ENCODE data around the gene MED8. TPM values are rescaled to one million over a fixed set of nuclear protein-coding genes. Genes with fewer than 3 reads are reported as not detected.
"Not testable (repeated sequence)": the region's sequence is repeated elsewhere in the genome, so short reads cannot be mapped to it uniquely, and the experiment has no call there.

Gene MED8
- total RNA-seq, 1 experiment from 2014 or later, result 42.5 TPM

- no peak overlapping the region for H3K9ac ChIP-seq (ENCODE audit: low read length)
- H4K20me1 ChIP-seq (ENCODE audit: insufficient read depth, low read depth, low read length), result no peaks in the 10 kb centered on the region
- H3K9me2 ChIP-seq (replicated peaks; ENCODE audit: insufficient read depth, low read length), result no peaks in the 10 kb centered on the region
- H3K4me1 ChIP-seq (ENCODE audit: low read length), result no peaks in the 10 kb centered on the region
- H3K4me2 ChIP-seq (ENCODE audit: low read depth, low read length, poor library complexity, severe bottlenecking), result no peak overlapping the region
- no peak overlapping the region for H2AFZ ChIP-seq (ENCODE audit: low read length)
- no peak overlapping the region for H3K27ac ChIP-seq (ENCODE audit: low read length)
- H3K9me3 ChIP-seq (ENCODE audit: low read length), result no peaks in the 10 kb centered on the region
- no peaks in the 10 kb centered on the region for H3K27me3 ChIP-seq (ENCODE audit: low read length)
- H3K4me3 ChIP-seq (ENCODE audit: low read length), result no peak overlapping the region
- H3K79me2 ChIP-seq (ENCODE audit: low read length), result no peaks in the 10 kb centered on the region
- peaks cover 8% of the 10 kb centered on the region; the same call in 1 of the 2 replicates for H3K36me3 ChIP-seq (ENCODE audit: insufficient read depth, low read length)
- DNase-seq, result no peak
These were observed 30.2 kb upstream of the MED8 start for GRCh38 chr1:43419627-43420425.

GRCh38 chr1:43418858-43419257 lies 29.3 kb upstream of the MED8 start:
- H3K9ac ChIP-seq (ENCODE audit: low read length), result no peak overlapping the region
- no peaks in the 10 kb centered on the region for H3K9me3 ChIP-seq (ENCODE audit: low read length)
- H3K9me2 ChIP-seq (replicated peaks; ENCODE audit: insufficient read depth, low read length), result no peaks in the 10 kb centered on the region
- no peak for DNase-seq
- no peak overlapping the region for H3K4me2 ChIP-seq (ENCODE audit: low read depth, low read length, poor library complexity, severe bottlenecking)
- H3K36me3 ChIP-seq (ENCODE audit: insufficient read depth, low read length), result peaks cover 8% of the 10 kb centered on the region; the same call in 1 of the 2 replicates
- H3K4me3 ChIP-seq (ENCODE audit: low read length), result no peak overlapping the region
- no peaks in the 10 kb centered on the region for H3K4me1 ChIP-seq (ENCODE audit: low read length)
- H4K20me1 ChIP-seq (ENCODE audit: insufficient read depth, low read depth, low read length), result no peaks in the 10 kb centered on the region
- H3K27ac ChIP-seq (ENCODE audit: low read length), result no peak overlapping the region
- no peak overlapping the region for H2AFZ ChIP-seq (ENCODE audit: low read length)
- H3K27me3 ChIP-seq (ENCODE audit: low read length), result no peaks in the 10 kb centered on the region
- no peaks in the 10 kb centered on the region for H3K79me2 ChIP-seq (ENCODE audit: low read length)

DNA sequence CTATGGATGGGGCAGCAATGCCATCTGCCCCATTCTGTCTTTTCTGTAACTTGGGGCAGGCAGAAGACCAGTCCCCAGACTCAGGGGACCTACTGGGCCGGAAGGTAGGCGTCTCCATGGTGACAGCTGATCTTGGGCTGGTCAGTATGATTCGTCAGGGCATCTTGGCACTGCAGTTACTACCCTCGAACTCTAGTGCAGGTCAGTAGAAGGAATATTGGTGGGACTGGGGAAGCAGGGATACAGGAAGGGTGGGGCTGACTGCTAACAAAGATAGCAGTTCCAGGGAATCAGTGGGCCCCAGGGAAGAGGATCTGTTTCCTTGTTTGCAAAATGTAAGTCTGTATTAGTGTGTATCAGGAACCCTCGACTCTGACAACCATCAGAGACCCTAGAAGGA lies 26.3 kb upstream of the MED8 start:
- no peaks in the 10 kb centered on the region for H3K9me2 ChIP-seq (replicated peaks; ENCODE audit: insufficient read depth, low read length)
- H4K20me1 ChIP-seq (ENCODE audit: insufficient read depth, low read depth, low read length), result no peaks in the 10 kb centered on the region
- H3K9ac ChIP-seq (ENCODE audit: low read length), result no peak overlapping the region
- no peak overlapping the region for H3K27ac ChIP-seq (ENCODE audit: low read length)
- no peaks in the 10 kb centered on the region for H3K79me2 ChIP-seq (ENCODE audit: low read length)
- no peaks in the 10 kb centered on the region for H3K4me1 ChIP-seq (ENCODE audit: low read length)
- no peaks in the 10 kb centered on the region for H3K27me3 ChIP-seq (ENCODE audit: low read length)
- no peak overlapping the region for H3K4me2 ChIP-seq (ENCODE audit: low read depth, low read length, poor library complexity, severe bottlenecking)
- H3K4me3 ChIP-seq (ENCODE audit: low read length), result no peak overlapping the region
- no peak for DNase-seq
- peaks cover 4% of the 10 kb centered on the region; the same call in 1 of the 2 replicates for H3K36me3 ChIP-seq (ENCODE audit: insufficient read depth, low read length)
- H3K9me3 ChIP-seq (ENCODE audit: low read length), result no peaks in the 10 kb centered on the region
- no peak overlapping the region for H2AFZ ChIP-seq (ENCODE audit: low read length)

DNA sequence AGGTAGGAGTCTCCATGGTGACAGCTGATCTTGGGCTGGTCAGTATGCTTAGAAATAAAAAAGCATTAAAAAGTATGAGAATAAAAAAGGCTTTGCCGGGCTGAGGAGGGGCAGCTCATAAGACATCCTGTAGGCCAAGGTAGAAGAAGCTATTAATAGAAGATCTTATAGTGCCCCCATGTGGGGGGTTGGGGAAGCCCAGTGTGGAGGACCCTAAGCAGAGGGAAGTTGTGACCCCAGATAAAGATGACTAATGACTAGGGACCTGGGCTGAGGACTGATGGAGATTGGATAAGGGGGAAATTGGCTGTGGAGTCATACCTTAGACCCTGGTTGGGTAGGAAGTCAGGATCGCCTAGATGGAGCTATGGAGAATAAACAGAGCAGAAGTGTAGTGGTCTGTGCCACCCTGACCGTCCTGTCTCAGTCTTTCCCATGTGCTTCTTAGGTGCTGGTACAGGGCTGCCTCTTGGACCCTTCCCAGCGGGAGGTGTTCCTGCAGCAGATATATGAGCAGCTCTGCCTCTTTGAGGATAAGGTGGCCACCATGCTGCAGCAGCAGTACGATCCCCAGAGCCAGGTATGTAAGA lies 25.1 kb upstream of the MED8 start:
- H3K4me2 ChIP-seq (ENCODE audit: low read depth, low read length, poor library complexity, severe bottlenecking), result no peak overlapping the region
- no peak overlapping the region for H3K27ac ChIP-seq (ENCODE audit: low read length)
- no peaks in the 10 kb centered on the region for H3K9me3 ChIP-seq (ENCODE audit: low read length)
- peak; percentile 82 for DNase-seq
- H3K27me3 ChIP-seq (ENCODE audit: low read length), result no peaks in the 10 kb centered on the region
- H3K4me3 ChIP-seq (ENCODE audit: low read length), result no peak overlapping the region
- no peak overlapping the region for H3K9ac ChIP-seq (ENCODE audit: low read length)
- no peak overlapping the region for H2AFZ ChIP-seq (ENCODE audit: low read length)
- no peaks in the 10 kb centered on the region for H3K79me2 ChIP-seq (ENCODE audit: low read length)
- no peaks in the 10 kb centered on the region for H3K9me2 ChIP-seq (replicated peaks; ENCODE audit: insufficient read depth, low read length)
- H3K4me1 ChIP-seq (ENCODE audit: low read length), result no peaks in the 10 kb centered on the region
- no peaks in the 10 kb centered on the region for H4K20me1 ChIP-seq (ENCODE audit: insufficient read depth, low read depth, low read length)
- H3K36me3 ChIP-seq (ENCODE audit: insufficient read depth, low read length), result peaks cover 4% of the 10 kb centered on the region; the same call in 1 of the 2 replicates

- not testable (repeated sequence) for H3K4me1 ChIP-seq (ENCODE audit: low read length); H3K27ac ChIP-seq (ENCODE audit: low read length); H3K36me3 ChIP-seq (ENCODE audit: insufficient read depth, low read length); H3K9me2 ChIP-seq (replicated peaks; ENCODE audit: insufficient read depth, low read length); H3K27me3 ChIP-seq (ENCODE audit: low read length); H4K20me1 ChIP-seq (ENCODE audit: insufficient read depth, low read depth, low read length); H3K9me3 ChIP-seq (ENCODE audit: low read length); H3K9ac ChIP-seq (ENCODE audit: low read length); H3K4me2 ChIP-seq (ENCODE audit: low read depth, low read length, poor library complexity, severe bottlenecking); H3K79me2 ChIP-seq (ENCODE audit: low read length); H3K4me3 ChIP-seq (ENCODE audit: low read length); H2AFZ ChIP-seq (ENCODE audit: low read length); DNase-seq
These were observed 23.8 kb upstream of the MED8 start for GRCh38 chr1:43413426-43413825.

GRCh38 chr1:43410571-43410970 lies 21.0 kb upstream of the MED8 start:
- Histone ChIP-seq H3K36me3 (ENCODE audit: insufficient read depth, low read length) (peaks cover 13% of the 10 kb centered on the region; the same call in 1 of the 2 replicates), H3K27ac (ENCODE audit: low read length) (no peak overlapping the region), H3K4me1 (ENCODE audit: low read length) (no peaks in the 10 kb centered on the region), H3K9me3 (ENCODE audit: low read length) (no peaks in the 10 kb centered on the region), H3K79me2 (ENCODE audit: low read length) (no peaks in the 10 kb centered on the region), H3K27me3 (ENCODE audit: low read length) (no peaks in the 10 kb centered on the region), H3K4me3 (ENCODE audit: low read length) (no peak overlapping the region), H3K4me2 (ENCODE audit: low read depth, low read length, poor library complexity, severe bottlenecking) (no peak overlapping the region), H2AFZ (ENCODE audit: low read length) (no peak overlapping the region), H3K9me2 (replicated peaks; ENCODE audit: insufficient read depth, low read length) (no peaks in the 10 kb centered on the region), H4K20me1 (ENCODE audit: insufficient read depth, low read depth, low read length) (no peaks in the 10 kb centered on the region), H3K9ac (ENCODE audit: low read length) (no peak overlapping the region)
- DNase-seq, result no peak

- H2AFZ ChIP-seq (ENCODE audit: low read length), result no peak overlapping the region
- H3K4me2 ChIP-seq (ENCODE audit: low read depth, low read length, poor library complexity, severe bottlenecking), result no peak overlapping the region
- H3K9me2 ChIP-seq (replicated peaks; ENCODE audit: insufficient read depth, low read length), result no peaks in the 10 kb centered on the region
- H4K20me1 ChIP-seq (ENCODE audit: insufficient read depth, low read depth, low read length), result peaks cover 4% of the 10 kb centered on the region; the same call in 1 of the 2 replicates
- H3K4me3 ChIP-seq (ENCODE audit: low read length), result no peak overlapping the region
- no peak overlapping the region for H3K9ac ChIP-seq (ENCODE audit: low read length)
- H3K9me3 ChIP-seq (ENCODE audit: low read length), result no peaks in the 10 kb centered on the region
- peaks cover 13% of the 10 kb centered on the region; the same call in 1 of the 2 replicates for H3K36me3 ChIP-seq (ENCODE audit: insufficient read depth, low read length)
- no peaks in the 10 kb centered on the region for H3K4me1 ChIP-seq (ENCODE audit: low read length)
- no peaks in the 10 kb centered on the region for H3K27me3 ChIP-seq (ENCODE audit: low read length)
- DNase-seq, result no peak
- no peak overlapping the region for H3K27ac ChIP-seq (ENCODE audit: low read length)
- H3K79me2 ChIP-seq (ENCODE audit: low read length), result peaks cover 10% of the 10 kb centered on the region
These were observed 16.3 kb upstream of the MED8 start for GRCh38 chr1:43405876-43406234.

GRCh38 chr1:43405219-43405875 lies 15.7 kb upstream of the MED8 start:
- Histone ChIP-seq H3K9me2 (replicated peaks; ENCODE audit: insufficient read depth, low read length) (no peaks in the 10 kb centered on the region), H3K79me2 (ENCODE audit: low read length) (peaks cover 10% of the 10 kb centered on the region), H3K9ac (ENCODE audit: low read length) (no peak overlapping the region), H3K9me3 (ENCODE audit: low read length) (no peaks in the 10 kb centered on the region), H3K27ac (ENCODE audit: low read length) (no peak overlapping the region), H2AFZ (ENCODE audit: low read length) (no peak overlapping the region), H3K4me3 (ENCODE audit: low read length) (no peak overlapping the region), H3K4me1 (ENCODE audit: low read length) (no peaks in the 10 kb centered on the region), H3K27me3 (ENCODE audit: low read length) (no peaks in the 10 kb centered on the region), H4K20me1 (ENCODE audit: insufficient read depth, low read depth, low read length) (peaks cover 4% of the 10 kb centered on the region; the same call in 1 of the 2 replicates), H3K36me3 (ENCODE audit: insufficient read depth, low read length) (peaks cover 13% of the 10 kb centered on the region; the same call in 1 of the 2 replicates), H3K4me2 (ENCODE audit: low read depth, low read length, poor library complexity, severe bottlenecking) (no peak overlapping the region)
- no peak for DNase-seq
